Measurements from ENCODE around the gene EN1. TPM values are rescaled to one million over a fixed set of nuclear protein-coding genes. Genes with fewer than 3 reads are reported as not detected.

EN1 gene
- total RNA-seq, 2 donors from 2014 or later: not detected

DNA sequence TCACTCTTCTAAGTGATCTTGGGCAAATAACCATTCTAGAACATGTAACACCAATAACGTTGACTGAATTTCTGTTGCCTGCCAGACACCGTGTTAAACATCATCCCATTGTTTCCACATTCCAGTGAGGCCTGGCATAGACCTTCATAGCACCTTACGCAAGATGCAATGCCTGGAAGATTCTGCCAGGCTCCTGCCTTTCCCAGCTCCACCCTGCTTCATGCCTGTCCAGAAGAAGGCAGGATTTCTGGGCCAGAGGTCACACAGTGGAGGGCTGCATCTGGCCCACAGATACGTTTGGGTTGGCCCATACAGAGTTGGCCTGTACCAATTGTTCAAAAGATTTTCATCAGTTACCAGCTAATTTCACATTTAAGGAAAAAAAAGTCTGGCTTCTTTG lies 46.3 kb downstream of the EN1 start:
- ATAC-seq (replicated peaks in 1 of 2): no peak
- Mint-ChIP-seq H3K27me3 (ENCODE audit: low read depth) (peaks cover 70% of the 10 kb centered on the region), H3K36me3 (ENCODE audit: insufficient read depth in 2 of 2) (no peaks in the 10 kb centered on the region), H3K4me1 (ENCODE audit: low read depth) (no peaks in the 10 kb centered on the region), H3K27ac (no peak overlapping the region), H3K4me3 (no peak overlapping the region), H3K9me3 (peaks cover 0 to 1% of the 10 kb centered on the region in 2 donors)
- DNase-seq: no peak

- no peak overlapping the region for H3K4me3 Mint-ChIP-seq
- no peaks in the 10 kb centered on the region for H3K4me1 Mint-ChIP-seq (ENCODE audit: low read depth)
These were observed 46.7 kb downstream of the EN1 start for GRCh38 chr2:118800736-118801135.

DNA sequence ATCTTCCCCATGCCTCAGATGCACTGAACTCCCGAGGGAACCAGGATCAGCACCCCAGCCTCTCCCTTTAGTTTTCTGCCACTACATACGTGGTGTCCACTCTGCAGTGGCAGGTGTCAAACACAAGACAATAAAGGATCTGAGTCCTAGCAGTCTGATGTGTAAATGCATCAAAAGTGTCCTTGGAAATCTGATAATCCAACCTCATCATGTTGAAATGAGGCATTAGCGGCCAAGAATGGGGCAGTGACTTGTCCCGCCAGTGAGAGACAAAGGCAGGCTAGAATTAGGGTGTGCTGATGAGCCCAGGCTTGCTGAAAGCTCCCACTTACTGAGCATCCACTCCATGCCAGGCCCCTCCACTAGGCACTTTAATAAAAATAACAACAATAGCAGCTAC lies 52.9 kb downstream of the EN1 start:
- Mint-ChIP-seq H3K27ac (no peak overlapping the region), H3K9me3 (peaks cover 0 to 1% of the 10 kb centered on the region in 2 donors), H3K4me1 (ENCODE audit: low read depth) (no peaks in the 10 kb centered on the region), H3K4me3 (no peak overlapping the region), H3K27me3 (ENCODE audit: low read depth) (peaks cover 57% of the 10 kb centered on the region), H3K36me3 (ENCODE audit: insufficient read depth in 2 of 2) (no peaks in the 10 kb centered on the region)
- DNase-seq: no peak
- no peak for ATAC-seq (replicated peaks in 1 of 2)

More at GRCh38 chr2:118800736-118801135, 46.7 kb downstream of the EN1 start:
- peaks cover 0 to 1% of the 10 kb centered on the region in 2 donors for H3K9me3 Mint-ChIP-seq
- H3K27me3 Mint-ChIP-seq (ENCODE audit: low read depth): peaks cover 69% of the 10 kb centered on the region
- no peak for ATAC-seq (replicated peaks in 1 of 2)
- no peaks in the 10 kb centered on the region for H3K36me3 Mint-ChIP-seq (ENCODE audit: insufficient read depth in 2 of 2)
- H3K27ac Mint-ChIP-seq: no peak overlapping the region
- no peak for DNase-seq

Other genes with a start within 250 kb of the EN1 start
- gene MARCO, start 94.5 kb upstream of the EN1 start, total RNA-seq: not detected

Measured in activated T-cell treated with anti-CD3 and anti-CD28 coated beads, Interleukin-2, amount 50 U/mL, for 72 hours (primary cell).